Left renal cortex interstitium (tissue), 4 donors: ENCODE data around the gene HRK. TPM values are rescaled to one million over a fixed set of nuclear protein-coding genes. Genes with fewer than 3 reads are reported as not detected.
"Not testable (repeated sequence)": the region's sequence is repeated elsewhere in the genome, so short reads cannot be mapped to it uniquely, and the experiment has no call there.

Source experiments
- DNase-seq, 4 donors: peaks; one replicate each; pipeline ENCODE4 v3.0.0-alpha.2; 2013; ENCODE audit warnings: low read depth in 4 of 4, low spot score in 2 of 4, missing footprints in 1 of 4
- polyA plus RNA-seq, 4 donors: library from polyadenylated mRNA; unstranded; fragments of 120-200 nt; gene quantifications; one replicate each; pipeline ENCODE4 v1.2.1, GENCODE V29; 2013; ENCODE audit not compliant: insufficient read length in 4 of 4

Gene HRK
- polyA plus RNA-seq, 4 donors, result 0.38 to 0.57 (median 0.48) TPM

DNA sequence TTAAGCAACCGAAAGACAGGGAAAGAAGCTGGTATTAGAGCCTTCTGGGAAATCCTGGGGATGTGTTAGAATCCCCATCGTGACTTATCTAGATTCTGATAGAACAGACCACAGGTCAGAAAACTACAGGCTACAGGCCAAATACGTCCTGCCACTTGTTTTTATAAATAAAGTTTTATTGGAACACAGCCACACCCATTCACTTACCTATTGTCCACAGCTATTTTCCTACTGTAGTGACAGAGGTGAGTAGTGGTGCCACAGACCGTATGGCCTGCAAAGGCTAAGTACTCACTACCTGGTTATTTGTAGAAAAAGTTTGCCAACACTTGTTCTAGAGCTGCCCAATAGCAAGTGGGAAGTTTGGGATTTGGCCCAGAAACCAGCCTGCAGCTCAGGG, 53.8 kb downstream of the HRK start:
- DNase-seq, result no peak

DNA sequence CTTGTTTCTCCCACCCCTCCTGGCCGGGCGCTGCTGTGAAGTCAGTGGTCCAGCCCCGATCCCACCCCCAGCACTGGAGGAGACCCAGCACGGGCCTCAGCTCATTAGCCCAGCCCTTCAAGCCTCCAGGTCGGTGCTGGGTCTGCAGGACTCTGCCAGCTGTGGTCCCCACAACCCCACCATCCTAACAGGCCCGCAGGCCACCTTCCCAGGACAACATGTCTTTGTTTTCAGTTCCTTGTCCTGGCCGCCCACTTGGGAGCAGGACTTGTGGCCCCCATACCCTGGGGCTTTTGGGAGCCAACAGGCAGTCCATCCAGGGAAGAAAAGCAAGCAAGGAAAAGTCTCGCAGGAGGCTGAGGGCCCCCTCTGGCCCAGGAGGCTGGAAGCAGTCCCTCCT, 60.0 kb downstream of the HRK start:
- DNase-seq, result no peak

DNA sequence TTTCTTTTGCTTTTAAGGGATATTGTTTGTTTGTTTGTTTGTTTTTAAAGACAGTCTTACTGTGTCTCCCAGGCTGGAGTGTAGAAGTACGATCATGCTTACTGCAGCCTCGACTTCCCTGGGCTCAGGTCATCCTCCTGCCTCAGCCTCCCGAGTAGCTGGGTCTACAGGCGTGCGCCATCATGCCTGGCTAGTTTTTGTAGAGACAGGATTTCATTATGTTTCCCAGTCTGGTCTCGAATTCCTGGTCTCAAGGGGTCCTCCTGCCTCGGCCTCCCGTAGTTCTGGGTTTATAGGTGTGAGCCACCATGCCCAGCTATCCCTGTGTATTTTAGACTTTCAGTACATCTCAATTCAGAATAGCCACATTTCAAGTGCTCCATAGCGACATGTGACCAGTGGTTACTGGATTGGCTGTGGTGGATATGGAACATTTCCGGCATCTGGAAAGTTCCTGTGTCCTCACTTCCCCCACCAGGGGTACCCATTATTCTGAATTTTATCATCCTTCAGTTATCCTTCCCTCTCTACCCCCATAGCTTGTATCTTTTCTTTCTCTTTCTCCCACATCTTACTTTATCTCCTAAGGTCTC, 61.1 kb downstream of the HRK start:
- DNase-seq, result no peak

DNA sequence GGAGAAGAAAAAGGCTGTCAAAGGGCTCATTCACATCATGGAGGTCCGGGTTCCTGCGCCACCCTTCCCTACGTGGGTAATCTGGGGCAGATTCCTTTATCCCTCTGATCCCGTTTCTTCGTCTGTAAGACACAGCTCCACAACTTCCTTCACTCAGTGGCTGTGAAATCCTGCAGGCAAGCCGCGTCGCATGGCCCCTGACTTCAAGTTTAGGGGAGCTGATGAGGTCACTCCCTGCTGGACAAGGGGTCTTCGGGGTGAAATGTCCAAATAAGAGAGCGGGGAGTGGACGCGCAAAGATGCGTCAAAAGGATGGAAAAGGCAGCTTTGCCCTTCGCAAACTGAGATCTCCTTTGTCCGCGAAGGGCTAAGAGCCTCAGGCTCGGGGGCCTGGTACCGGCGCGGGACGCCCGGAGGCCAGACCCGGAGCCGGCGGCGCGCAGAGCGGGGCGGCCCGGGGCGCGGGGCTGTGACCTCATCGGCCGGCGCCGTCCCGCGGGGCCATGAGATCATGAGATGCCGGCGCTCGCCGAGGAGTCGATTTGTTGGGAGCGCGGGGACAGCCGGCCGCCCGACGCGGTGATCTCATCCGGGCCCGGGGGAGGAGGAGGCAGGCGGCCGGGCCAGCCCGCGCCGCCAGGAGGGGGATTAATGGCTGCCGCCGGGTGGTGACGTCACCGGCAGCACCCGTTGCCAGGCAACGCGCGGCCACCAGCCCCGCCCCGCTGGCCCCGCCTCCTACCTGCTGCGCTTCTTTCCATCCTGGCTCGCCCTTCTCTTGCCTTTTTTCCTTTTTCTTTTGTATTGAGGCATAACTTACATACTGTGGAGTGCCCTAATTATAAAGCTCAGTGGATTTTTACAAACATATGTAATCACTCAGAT, 62.1 kb downstream of the HRK start:
- peak; percentile 52 to 81 (median 74) for DNase-seq

DNA sequence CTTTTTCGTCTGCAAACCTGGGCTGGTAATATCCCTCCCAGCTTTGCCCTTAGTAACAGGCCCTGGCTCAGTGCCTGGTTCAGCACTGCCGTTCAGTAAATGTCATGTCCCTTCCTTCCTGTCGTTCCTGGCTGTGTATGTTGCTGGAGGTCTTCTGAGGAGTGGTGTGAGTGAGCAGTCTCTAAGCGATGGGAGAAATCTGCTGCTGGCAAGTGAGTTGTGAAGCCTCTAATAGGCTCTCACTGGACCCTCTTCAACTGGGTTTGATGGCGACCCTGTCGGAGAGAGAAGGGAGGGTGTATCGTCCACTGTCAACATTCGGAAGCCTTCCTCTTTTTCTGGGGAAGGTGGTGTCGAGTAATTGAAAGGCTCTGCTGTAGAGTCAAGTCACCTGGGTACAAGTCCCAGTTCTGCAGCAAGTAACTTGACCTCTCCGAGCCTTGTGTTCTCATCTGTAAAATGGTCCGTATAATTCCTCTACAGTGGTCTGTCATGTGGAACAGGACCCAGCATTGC, 62.8 kb downstream of the HRK start:
- peak; percentile 7 to 20 (median 16) for DNase-seq

DNA sequence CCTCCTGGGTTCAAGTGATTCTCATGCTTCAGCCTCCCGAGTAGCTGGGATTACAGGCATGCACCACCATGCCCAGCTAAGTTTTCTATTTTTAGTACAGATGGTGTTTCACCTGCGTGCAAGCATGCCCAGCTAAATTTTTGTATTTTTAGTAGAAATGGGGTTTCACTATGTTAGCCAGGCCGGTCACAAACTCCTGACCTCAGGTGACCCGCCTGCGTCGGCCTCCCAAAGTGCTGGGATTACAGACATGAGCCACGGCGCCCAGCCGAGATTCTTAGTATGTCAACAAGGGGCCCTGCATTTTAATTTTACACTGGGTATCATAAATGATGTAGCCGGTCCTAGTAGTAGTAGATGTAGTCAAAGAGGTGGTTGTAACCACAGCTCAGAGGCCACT, 66.5 kb downstream of the HRK start:
- not testable (repeated sequence) for DNase-seq

DNA sequence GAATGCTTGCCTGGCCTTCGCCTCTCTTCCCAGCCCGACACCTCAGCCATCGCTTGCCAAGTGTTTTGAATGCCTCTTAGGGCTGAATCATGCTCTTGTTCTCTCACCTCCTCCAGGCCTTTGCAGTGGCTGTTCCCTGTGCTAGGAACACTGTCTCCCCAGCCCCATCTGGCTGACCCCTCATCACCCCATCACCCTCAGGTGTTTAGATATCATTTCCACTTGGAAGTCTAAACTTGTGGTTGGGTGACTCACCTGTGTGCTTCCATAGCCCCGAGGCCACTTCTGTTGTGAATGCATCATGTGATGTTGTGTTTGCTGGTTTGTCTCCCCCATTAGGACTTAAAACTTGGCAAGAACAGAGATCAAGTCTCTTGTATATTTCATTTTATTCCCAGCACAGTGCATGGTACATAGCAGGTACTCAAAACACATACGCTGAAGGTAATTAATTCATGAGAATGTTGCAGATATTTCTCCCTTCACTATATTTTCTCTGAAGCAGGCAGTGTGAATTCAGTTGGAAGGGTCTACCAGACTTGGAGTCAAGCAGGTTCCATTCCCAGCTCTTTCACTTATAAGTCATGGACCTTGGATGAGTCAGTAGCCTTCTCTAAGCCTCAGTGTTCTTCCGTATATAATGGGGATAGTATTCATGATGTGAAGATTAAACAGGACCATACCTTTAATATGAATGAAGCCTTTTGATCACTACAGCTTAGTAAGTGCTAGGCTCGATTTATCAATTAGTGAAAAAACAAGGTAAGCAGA, 67.8 kb downstream of the HRK start:
- DNase-seq, result no peak

DNA sequence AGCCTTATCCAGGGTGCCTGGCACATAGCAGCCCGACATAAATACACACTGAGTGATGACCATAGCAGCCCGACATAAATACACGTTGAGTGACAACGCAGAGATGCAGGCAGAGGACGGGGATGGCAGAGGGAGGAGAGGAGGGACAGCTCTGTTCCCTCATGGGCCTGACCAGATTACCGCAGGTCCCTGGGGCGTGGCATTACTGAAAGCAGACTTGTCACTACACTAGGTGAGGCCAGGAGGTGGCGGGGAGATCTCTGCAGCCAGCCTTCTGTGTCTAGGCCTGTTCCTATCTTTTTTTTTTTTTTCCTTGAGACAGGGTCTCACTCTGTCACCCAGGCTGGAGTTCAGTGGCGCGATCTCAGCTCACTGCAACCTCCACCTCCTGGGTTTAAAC, 69.0 kb downstream of the HRK start:
- no peak for DNase-seq

DNA sequence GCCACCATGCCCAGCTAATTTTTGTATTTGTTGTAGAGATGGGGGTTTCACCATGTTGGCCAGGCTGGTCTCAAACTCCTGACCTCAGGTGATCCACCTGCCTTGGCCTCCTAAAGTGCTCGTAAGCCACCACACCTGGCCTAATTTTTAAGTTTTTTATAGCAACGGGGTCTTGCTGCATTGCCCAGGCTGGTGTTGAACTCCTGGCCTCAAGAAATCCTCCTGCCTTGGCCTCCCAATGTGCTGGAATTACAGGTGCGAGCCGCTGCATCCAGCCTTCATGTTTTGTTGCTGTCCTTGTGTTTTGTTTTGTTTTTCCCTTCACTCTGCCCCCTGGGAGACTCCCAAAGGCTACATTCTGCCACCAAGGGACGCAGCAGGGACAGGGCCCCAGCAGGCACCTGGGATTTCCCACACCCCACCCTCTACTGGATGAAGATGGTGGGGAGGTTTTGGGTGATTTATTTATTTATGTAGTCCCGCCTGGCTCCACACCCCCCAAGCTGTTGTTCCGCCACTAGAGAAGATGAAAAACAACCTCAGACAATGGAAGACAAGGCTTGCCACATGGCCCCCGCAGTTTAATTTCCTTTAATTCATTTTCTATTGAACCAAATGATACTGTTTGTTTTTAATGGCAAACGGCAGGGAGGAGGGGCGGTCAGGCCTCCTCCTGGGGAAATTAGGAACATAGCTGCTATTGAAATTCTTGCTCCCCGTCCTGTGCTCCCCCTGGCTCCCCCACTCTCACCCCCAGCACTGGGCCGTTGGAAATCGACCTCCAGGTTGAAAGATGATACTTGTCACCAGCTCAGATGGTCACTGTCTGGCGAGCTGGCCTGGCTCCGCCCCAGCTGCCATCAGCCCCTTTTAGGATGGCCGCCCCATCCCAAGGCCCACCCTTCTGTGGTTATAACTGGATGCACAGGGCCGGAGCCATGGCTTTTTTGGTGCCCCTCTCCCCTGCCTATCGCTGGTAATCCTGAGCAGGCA, 72.8 kb downstream of the HRK start:
- peak; percentile 11 to 38 (median 24) for DNase-seq

DNA sequence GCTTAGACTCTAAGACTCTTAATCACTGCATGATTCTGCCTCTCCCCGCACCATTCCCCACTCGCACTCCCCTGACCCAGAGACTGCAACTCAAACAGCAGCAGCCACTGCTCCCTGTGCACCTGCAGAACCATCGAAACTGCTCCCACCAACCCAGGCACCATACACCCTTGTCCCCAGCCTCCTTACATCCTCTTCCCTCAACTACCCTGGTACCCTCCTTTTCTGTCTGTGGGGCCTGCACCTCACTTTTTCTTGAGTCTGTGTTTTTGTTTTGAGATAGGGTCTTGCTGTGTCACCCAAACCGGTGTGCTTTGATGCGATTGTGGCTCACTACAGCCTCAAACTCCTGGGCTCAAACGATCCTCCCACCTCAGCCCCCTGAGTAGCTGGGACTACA, 73.7 kb downstream of the HRK start:
- DNase-seq, result no peak

DNA sequence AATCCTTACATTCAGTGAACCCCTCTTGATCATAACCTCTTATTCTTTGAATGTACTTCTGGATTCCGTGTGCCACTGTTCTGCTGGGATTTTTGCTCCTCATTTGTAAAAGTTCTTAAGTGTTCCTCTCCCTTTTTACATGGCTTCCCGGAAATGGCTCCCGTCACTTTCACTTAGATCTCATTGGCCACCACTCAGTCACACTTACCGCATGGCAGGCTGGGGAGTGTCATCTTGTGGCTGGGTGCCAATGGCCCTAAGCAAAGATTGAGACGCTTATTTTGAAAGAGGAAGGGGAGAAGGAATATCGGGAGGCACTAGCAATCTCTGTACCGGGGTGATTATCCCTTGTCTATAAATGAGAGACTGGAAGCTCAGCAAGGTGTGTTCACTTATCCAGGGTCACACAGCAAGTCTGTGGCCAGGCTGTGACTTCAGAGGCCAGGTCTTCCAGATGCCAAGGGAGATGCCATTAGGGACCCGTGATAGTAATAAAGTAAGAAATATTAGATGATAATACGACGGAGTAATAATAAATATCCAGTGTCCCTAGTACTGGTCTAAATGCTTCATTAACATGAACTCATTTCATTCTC, 74.3 kb downstream of the HRK start:
- no peak for DNase-seq

Other genes starting within 250 kb of the HRK start
- 10 to 100 TPM; 29.8 to 41.7 (median 34.0) TPM for gene SPRING1, start 143.4 kb downstream of the HRK start, polyA plus RNA-seq
- gene RNFT2, start 143.1 kb downstream of the HRK start, polyA plus RNA-seq, result 1 to 10 TPM; 4.0 to 8.0 (median 6.0) TPM
- gene FBXW8, start 29.5 kb upstream of the HRK start, polyA plus RNA-seq, result 10 to 100 TPM; 23.3 to 27.8 (median 24.3) TPM
- 10 to 100 TPM in 3 of 4 donors, 1 to 10 TPM in 1; 7.9 to 12.1 (median 11.4) TPM for gene TESC, start 218.0 kb upstream of the HRK start, polyA plus RNA-seq